NCI-H774 (cell line): Measurements from ENCODE around the gene HCRT.
"Not testable (repeated sequence)": the region's sequence is repeated elsewhere in the genome, so short reads cannot be mapped to it uniquely, and the experiment has no call there.

Experiments
- DNase-seq: peaks from one replicate; lab custom pipeline; 2025; lab: John Stamatoyannopoulos, UW

HCRT gene, protein sequence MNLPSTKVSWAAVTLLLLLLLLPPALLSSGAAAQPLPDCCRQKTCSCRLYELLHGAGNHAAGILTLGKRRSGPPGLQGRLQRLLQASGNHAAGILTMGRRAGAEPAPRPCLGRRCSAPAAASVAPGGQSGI

DNA sequence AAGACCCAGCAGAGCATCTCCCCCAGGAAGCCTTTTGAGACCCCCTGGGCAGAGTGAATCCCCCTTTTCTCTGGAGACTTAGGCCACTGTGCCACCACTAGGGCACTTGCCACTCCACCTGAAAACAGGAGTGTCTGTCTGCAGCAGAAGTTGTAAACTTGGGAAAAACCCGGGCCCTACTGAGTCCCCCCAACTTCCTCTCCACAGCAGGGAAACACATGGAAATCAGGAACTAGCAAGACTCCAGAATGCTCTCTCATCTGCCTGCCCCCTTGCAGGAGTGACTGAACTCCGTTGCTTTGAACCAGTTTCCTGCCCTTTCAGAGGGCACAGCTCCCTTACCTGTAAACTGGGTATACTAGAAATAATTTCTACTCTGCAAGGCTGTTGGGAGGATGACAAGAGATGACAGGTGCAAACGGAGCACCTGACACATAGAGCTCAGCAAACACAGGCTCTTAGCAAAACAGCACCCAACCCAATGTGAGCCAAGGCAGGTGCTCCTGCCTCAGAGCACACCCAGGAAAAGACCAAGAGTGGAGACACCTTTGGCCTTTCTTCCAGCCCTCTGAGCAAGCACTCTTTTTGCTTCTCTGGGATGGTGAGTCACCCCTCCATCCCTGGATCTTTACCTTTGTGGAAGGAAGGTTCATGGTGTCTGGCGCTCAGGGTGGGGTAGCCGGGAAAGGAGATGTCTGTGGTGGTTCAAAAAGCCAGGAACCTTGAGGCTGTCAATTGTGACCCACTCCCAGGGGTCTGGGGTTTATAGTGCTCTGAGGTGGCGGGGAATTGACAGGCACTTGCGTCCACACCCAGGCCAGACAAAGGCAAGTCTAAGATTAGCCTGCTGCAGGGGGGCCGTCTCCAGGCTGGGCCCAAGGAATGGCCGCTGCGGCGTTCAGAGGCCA is at the start of gene HCRT:
Gene HCRT (minus strand): TSS at position 740 of the 908 bp plus-strand sequence. CDS start 87 bp downstream, at position 653.
- peak; percentile 80 for DNase-seq

- DNase-seq = no peak
Observed at GRCh38 chr17:42233994-42234393, 48.7 kb upstream of the HCRT start.

DNA sequence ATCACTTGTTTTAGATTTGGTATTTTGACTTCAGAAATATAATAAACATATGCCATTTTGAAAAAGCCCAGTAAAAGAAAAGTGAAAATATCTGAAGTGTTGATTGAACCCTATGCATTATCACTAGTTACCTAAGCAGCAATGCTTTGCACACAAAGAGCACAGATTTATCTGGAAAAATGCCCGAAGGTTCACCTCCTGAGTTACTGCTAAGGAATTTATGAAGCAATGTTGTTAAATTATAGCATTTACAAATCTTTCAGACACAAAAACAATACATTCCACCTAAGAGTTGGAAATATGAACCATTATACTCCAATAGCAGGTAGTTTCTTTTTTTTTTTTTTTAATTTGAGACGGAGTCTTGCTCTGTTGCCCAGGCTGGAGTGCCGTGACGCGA is 47.9 kb upstream of the HCRT start:
- DNase-seq = no peak

- DNase-seq = no peak
Observed at GRCh38 chr17:42230225-42230624, 45.0 kb upstream of the HCRT start.

- DNase-seq = no peak
Observed at GRCh38 chr17:42227849-42228700, 42.8 kb upstream of the HCRT start.

DNA sequence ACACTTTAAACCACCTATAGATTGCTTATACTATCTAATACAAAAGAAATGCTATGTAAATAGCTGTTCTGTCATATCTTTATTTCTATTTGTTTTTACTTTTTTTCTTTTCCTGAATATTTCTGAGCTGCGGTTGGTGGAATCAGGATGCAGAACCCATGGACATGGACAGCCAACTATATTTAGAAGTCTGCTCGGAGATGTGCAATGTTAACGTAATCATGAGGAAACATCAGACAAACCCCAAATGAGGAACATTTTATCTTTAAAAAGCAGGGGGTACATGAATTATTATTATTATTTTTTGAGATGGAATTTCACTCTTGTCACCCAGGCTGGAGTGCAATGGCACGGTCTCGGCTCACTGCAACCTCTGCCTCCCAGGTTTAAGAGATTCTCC is 40.4 kb upstream of the HCRT start:
- no peak for DNase-seq

- DNase-seq = no peak
Observed at GRCh38 chr17:42224651-42225050, 39.4 kb upstream of the HCRT start.

GRCh38 chr17:42221886-42222745 is 36.9 kb upstream of the HCRT start:
- peak; percentile 39 for DNase-seq

GRCh38 chr17:42219280-42219679 is 34.0 kb upstream of the HCRT start:
- not testable (repeated sequence) for DNase-seq

GRCh38 chr17:42214156-42214555 is 28.9 kb upstream of the HCRT start:
- no peak for DNase-seq

DNA sequence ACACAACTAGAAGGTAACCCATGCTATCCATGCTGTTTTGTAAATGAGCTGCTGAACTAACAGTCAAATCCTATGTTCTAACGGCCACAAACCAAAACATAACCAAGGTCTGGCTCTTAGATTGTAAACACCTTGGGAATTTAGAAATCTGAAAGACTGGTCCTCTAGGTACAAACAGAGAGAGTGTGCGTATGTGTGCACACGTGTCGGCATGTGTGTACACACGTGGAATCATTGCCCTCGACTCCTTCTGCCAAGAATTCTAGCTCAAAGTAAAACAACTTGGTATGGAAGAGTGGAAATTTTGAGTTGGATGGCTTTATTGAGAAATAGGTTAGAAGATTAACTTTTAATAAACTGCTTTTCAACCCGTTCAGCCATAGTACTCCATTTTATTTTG is 27.1 kb upstream of the HCRT start:
- no peak for DNase-seq

GRCh38 chr17:42211921-42212341 is 26.7 kb upstream of the HCRT start:
- DNase-seq = not testable (repeated sequence)

GRCh38 chr17:42210046-42210445 is 24.8 kb upstream of the HCRT start:
- DNase-seq = no peak

- DNase-seq = not testable (repeated sequence)
Observed at GRCh38 chr17:42206153-42206612, 20.9 kb upstream of the HCRT start.

DNA sequence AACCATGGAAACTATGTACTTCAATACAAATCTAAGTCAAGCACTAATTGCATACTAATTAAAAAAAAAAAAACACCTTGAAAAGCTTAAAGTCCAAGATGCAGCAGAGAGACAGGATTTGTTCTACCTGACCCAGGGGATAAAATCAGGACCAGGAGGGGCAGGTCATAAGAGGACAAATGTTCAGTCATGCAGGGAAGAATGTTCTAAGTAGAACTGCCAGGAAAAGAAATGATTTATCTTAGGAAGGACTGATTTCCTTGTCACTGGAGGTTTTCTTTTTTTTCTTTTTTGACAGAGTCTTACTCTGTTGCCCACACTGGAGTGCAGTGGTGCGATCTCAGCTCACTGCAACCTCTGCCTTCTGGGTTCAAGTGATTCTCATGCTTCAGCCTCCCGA is 18.1 kb upstream of the HCRT start:
- no peak for DNase-seq

- DNase-seq = no peak
Observed at GRCh38 chr17:42202696-42203095, 17.4 kb upstream of the HCRT start.

GRCh38 chr17:42202159-42202558 is 16.9 kb upstream of the HCRT start:
- no peak for DNase-seq

DNA sequence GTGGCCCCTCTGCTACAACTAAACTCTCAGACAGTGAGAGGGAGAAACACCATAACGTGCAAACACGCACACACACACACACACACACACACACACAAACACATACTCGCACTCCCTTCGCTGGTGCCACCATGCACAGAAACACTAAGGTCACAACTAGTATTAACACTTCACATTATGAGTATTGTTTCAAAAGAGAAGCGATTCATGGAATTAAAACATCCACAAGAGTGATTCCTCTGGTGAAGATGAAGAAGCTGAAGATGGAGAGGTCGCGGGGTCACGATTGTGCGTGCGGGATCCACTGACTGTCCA is 16.2 kb upstream of the HCRT start:
- no peak for DNase-seq

- no peak for DNase-seq
Observed at GRCh38 chr17:42200706-42201457, 15.6 kb upstream of the HCRT start.

DNA sequence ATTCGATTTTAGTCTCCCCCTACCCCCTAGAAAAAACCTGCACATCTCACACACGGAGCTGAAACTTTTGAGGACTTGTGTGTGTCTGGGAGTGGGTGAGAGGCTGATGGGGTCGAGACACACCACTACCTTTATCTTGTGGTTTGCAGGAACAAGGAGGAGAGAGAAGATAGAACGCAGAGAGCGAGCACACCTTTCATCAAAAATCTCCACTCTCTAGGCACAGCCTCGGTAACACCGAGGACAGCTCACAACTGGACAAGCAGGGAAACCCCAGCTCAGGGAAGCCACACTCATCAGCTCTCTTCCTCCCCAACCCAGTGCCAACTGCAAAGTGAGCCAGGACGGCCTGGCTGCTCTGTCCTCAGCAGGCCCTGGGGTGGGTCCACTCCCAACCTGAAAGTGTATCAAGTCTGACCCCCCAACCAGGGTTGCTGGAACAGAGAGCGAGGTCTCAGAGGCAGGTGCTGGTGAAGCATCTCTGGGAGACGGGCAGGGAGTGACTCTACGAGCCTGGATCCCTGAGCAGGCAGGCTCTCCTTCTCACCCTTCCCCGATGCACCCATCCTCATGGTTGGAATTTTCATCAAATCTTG is 14.3 kb upstream of the HCRT start:
- DNase-seq = no peak

DNA sequence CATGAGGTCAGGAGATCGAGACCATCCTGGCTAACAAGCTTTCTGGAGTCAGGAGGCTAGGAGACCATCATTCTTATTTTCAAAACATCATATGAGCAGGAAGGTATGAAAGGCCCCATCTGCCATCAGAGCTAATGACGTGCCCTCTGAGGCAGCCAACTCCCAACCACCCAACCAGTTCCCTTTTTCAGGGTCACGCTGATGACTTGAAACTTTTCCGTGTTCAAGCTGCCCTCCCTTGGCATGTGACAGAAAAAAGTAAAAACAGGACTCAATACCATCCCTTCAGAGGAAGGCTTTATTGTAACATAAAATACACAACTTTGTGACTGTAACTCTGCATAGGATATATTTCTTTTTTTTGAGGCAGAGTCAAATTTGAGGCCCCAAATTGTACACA is 13.6 kb upstream of the HCRT start:
- DNase-seq = no peak
